M059J (cell line): Measurements from ENCODE around the gene RBM15. TPM values are rescaled to one million over a fixed set of nuclear protein-coding genes. Genes with fewer than 3 reads are reported as not detected.

Source experiments
- DNase-seq: peaks from one replicate; pipeline ENCODE4 v3.0.0-alpha.2; 2012; ENCODE audit warnings: low read depth
- total RNA-seq: library from RNA; depleted of rRNA; stranded (reverse); fragments of >200 nt; shearing (Covaris generic); gene quantifications from 2 replicates; pipeline ENCODE4 v1.2.3, GENCODE V29; 2014

Gene RBM15
- total RNA-seq, 1 experiment from 2014 or later, result 35.8 TPM

GRCh38 chr1:110347182-110347893 lies 8.2 kb downstream of the RBM15 start:
- DNase-seq, result no peak

- DNase-seq, result no peak
Measured at GRCh38 chr1:110348050-110348449, 8.9 kb downstream of the RBM15 start.

GRCh38 chr1:110348771-110349170 lies 9.6 kb downstream of the RBM15 start:
- no peak for DNase-seq

- DNase-seq, result no peak
Measured at GRCh38 chr1:110350360-110350759, 11.2 kb downstream of the RBM15 start.

- DNase-seq, result no peak
Measured at GRCh38 chr1:110355321-110355720, 16.1 kb downstream of the RBM15 start.

- DNase-seq, result peak; percentile 19
Measured at GRCh38 chr1:110356379-110356778, 17.2 kb downstream of the RBM15 start.

GRCh38 chr1:110360431-110360830 lies 21.3 kb downstream of the RBM15 start:
- no peak for DNase-seq

- no peak for DNase-seq
Measured at GRCh38 chr1:110361856-110362255, 22.7 kb downstream of the RBM15 start.

GRCh38 chr1:110364221-110364620 lies 25.0 kb downstream of the RBM15 start:
- DNase-seq, result no peak

GRCh38 chr1:110370827-110371226 lies 31.6 kb downstream of the RBM15 start:
- DNase-seq, result peak; percentile 77

- DNase-seq, result no peak
Measured at GRCh38 chr1:110375490-110375889, 36.3 kb downstream of the RBM15 start.

GRCh38 chr1:110380672-110381283 lies 41.6 kb downstream of the RBM15 start:
- no peak for DNase-seq

GRCh38 chr1:110383251-110383990 lies 44.2 kb downstream of the RBM15 start:
- no peak for DNase-seq

- no peak for DNase-seq
Measured at GRCh38 chr1:110384581-110385321, 45.6 kb downstream of the RBM15 start.

GRCh38 chr1:110385369-110385768 lies 46.2 kb downstream of the RBM15 start:
- no peak for DNase-seq

- no peak for DNase-seq
Measured at GRCh38 chr1:110387048-110387754, 48.0 kb downstream of the RBM15 start.

- DNase-seq, result peak; percentile 84
Measured at GRCh38 chr1:110390096-110390495, 50.9 kb downstream of the RBM15 start.

- DNase-seq, result peak; percentile 92
Measured at GRCh38 chr1:110390692-110391245, 51.6 kb downstream of the RBM15 start, which contains the start of gene SLC16A4. SLC16A4 (minus strand) TSS chr1:110391026; CDS start chr1:110389323, 1,703 bp downstream.

- no peak for DNase-seq
Measured at GRCh38 chr1:110393286-110393685, 54.1 kb downstream of the RBM15 start.

- DNase-seq, result peak; percentile 94
Measured at GRCh38 chr1:110393691-110394492, 54.7 kb downstream of the RBM15 start.
